HG02763 (cell line): ENCODE results near the gene OR13C2.

Source experiments
- ATAC-seq: cut with Tn5 transposase; IDR thresholded peaks from one replicate; pipeline ENCODE4 v1.9.1; 2021; ENCODE audit warnings: mild to moderate bottlenecking, moderate library complexity; ENCODE audit not compliant: unreplicated experiment

The OR13C2 gene

DNA sequence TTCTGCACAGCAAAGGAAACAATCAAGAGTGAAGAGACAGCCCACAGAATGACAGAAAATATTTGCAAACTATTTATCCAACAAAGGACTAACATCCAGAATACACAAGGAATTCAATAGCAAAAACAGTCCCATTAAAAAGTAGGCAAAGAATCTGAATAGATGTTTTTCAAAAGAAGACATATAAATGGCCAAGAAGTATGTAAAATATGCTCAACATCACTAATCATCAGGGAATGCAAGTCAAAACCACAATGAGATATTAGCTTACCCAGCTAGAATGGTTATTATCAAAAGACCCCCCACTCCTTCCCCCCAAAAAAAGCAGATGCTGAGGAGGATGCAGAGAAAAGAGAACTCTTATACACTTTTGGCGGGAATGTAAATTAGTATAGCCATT lies 49.9 kb downstream of the OR13C2 start:
- ATAC-seq, result no peak
